H1 (cell line): ENCODE results near the gene FOXF1. TPM values are rescaled to one million over a fixed set of nuclear protein-coding genes. Genes with fewer than 3 reads are reported as not detected.

Source experiments
- CTCF ChIA-PET: fragments of 300-600 bp; sonication (Branson Sonifier 250); formaldehyde crosslinking; loops from one replicate; lab custom pipeline; 2021; ENCODE audit not compliant: partially characterized antibody; lab: Charles Lee
- POLR2A ChIA-PET: fragments of 300-600 bp; sonication (Branson Sonifier 250); formaldehyde crosslinking; loops from one replicate; lab custom pipeline; 2021; ENCODE audit warnings: inconsistent platforms; ENCODE audit not compliant: partially characterized antibody; lab: Charles Lee
- DNase-seq, 2 experiments: peaks; one replicate each; pipeline versions ENCODE4 v3.0.0 to v3.0.0-alpha.2; 2010 to 2022; ENCODE audit warnings: low spot score in 2 of 2, low read depth in 1 of 2, mixed read lengths in 1 of 2
- FAIRE-seq: peaks from 2 replicates; lab custom pipeline; 2011; peaks lifted over from hg19 to GRCh38; lab: Jason Lieb, UNC
- H2AFZ ChIP-seq: 2 replicates; pipeline ENCODE4 v1.8.1; 2012; ENCODE audit warnings: low read length, inconsistent platforms
- H2AK5ac ChIP-seq: 2 replicates; pipeline ENCODE4 v1.6.1; 2013; ENCODE audit warnings: low read depth, low read length
- H2BK120ac ChIP-seq: replicated peaks from 2 replicates; pipeline ENCODE3; 2013; ENCODE audit warnings: low read depth, low read length, inconsistent platforms
- H2BK12ac ChIP-seq: 2 replicates; pipeline ENCODE4 v1.6.1; 2013; ENCODE audit warnings: low read depth, low read length
- H2BK15ac ChIP-seq: 2 replicates; pipeline ENCODE4 v1.6.1; 2013; ENCODE audit warnings: low read length
- H2BK20ac ChIP-seq: 2 replicates; pipeline ENCODE4 v1.6.1; 2013; ENCODE audit warnings: low read length
- H2BK5ac ChIP-seq: 2 replicates; pipeline ENCODE4 v1.6.1; 2013; ENCODE audit warnings: low read depth, low read length
- H3K14ac ChIP-seq: 2 replicates; pipeline ENCODE4 v1.6.1; 2013; ENCODE audit warnings: inconsistent platforms; ENCODE audit not compliant: insufficient read length
- H3K18ac ChIP-seq: 2 replicates; pipeline ENCODE4 v1.6.1; 2013; ENCODE audit warnings: low read length; ENCODE audit errors: extremely low read depth
- H3K23ac ChIP-seq: 2 replicates; pipeline ENCODE4 v1.6.1; 2013; ENCODE audit warnings: inconsistent platforms; ENCODE audit not compliant: insufficient read length
- H3K23me2 ChIP-seq: 2 replicates; pipeline ENCODE4 v1.6.1; 2013; ENCODE audit warnings: low read depth, low read length
- H3K27ac ChIP-seq: 2 replicates; pipeline ENCODE4 v1.6.1; 2011; ENCODE audit warnings: low read depth, low read length, inconsistent platforms
- H3K27me3 ChIP-seq, 4 experiments: replicated peaks in 1 of 4; 1 replicate in 1 of 4; 2 replicates in 3 of 4; pipeline versions ENCODE4 v1.6.1 to v1.8.1; 2011 to 2013; ENCODE audit warnings: low read length in 3 of 4, mild to moderate bottlenecking in 3 of 4, inconsistent platforms in 2 of 4, mixed read lengths in 2 of 4, moderate library complexity in 1 of 4; ENCODE audit not compliant: control insufficient read depth in 3 of 4, insufficient read depth in 3 of 4; ENCODE audit errors: extremely low read depth in 1 of 4
- H3K36me3 ChIP-seq, 4 experiments: 2 replicates each; pipeline versions ENCODE4 v1.6.1 to v1.8.1; 2011 to 2013; ENCODE audit warnings: mild to moderate bottlenecking in 4 of 4, low read length in 3 of 4, moderate library complexity in 2 of 4, control low read depth in 1 of 4, inconsistent platforms in 1 of 4; ENCODE audit not compliant: insufficient read depth in 4 of 4, control insufficient read depth in 2 of 4
- H3K4ac ChIP-seq: replicated peaks from 2 replicates; pipeline ENCODE3; 2013; ENCODE audit warnings: low read length, low read depth, mixed read lengths, inconsistent platforms; ENCODE audit not compliant: insufficient read length
- H3K4me1 ChIP-seq, 4 experiments: replicated peaks in 1 of 4; 1 replicate in 1 of 4; 2 replicates in 3 of 4; pipeline versions ENCODE4 v1.6.1 to v1.8.1; 2011 to 2013; ENCODE audit warnings: low read length in 3 of 4, inconsistent platforms in 2 of 4, mixed read lengths in 1 of 4; ENCODE audit not compliant: insufficient read depth in 4 of 4, control insufficient read depth in 3 of 4
- H3K4me2 ChIP-seq, 2 experiments: 2 replicates each; pipeline versions ENCODE4 v1.6.1 to v1.8.1; 2011 to 2013; ENCODE audit warnings: low read depth in 2 of 2, low read length in 2 of 2, control low read depth in 1 of 2, inconsistent platforms in 1 of 2, mild to moderate bottlenecking in 1 of 2; ENCODE audit not compliant: insufficient read depth in 1 of 2
- H3K4me3 ChIP-seq, 4 experiments: fragments of 200-600, 300-600 bp in 1 of 4; sonication (generic), shearing (Covaris generic), sonication (Bioruptor Twin) in 1 of 4; 2 replicates each; pipeline versions ENCODE4 v1.5.1 to v1.8.1; 2011 to 2016; ENCODE audit warnings: low read length in 4 of 4, low read depth in 3 of 4, control low read depth in 2 of 4, inconsistent platforms in 2 of 4, mild to moderate bottlenecking in 2 of 4, mixed read lengths in 1 of 4, moderate library complexity in 1 of 4; ENCODE audit not compliant: insufficient read depth in 2 of 4; ENCODE audit errors: extremely low read depth in 1 of 4
- H3K56ac ChIP-seq: replicated peaks from 2 replicates; pipeline ENCODE3; 2013; ENCODE audit warnings: low read depth, mild to moderate bottlenecking, mixed read lengths, low read length, inconsistent platforms; ENCODE audit not compliant: insufficient read length
- H3K79me1 ChIP-seq: 2 replicates; pipeline ENCODE4 v1.6.1; 2013; ENCODE audit warnings: low read depth, low read length, control low read depth
- H3K79me2 ChIP-seq, 2 experiments: 2 replicates each; pipeline versions ENCODE4 v1.6.1 to v1.8.1; 2012 to 2013; ENCODE audit warnings: low read length in 2 of 2, mild to moderate bottlenecking in 2 of 2, inconsistent platforms in 1 of 2; ENCODE audit not compliant: insufficient read depth in 2 of 2, control insufficient read depth in 1 of 2
- H3K9ac ChIP-seq, 4 experiments: replicated peaks in 1 of 4; 1 replicate in 1 of 4; 2 replicates in 3 of 4; pipeline versions ENCODE4 v1.6.1 to v1.8.1; 2011 to 2013; ENCODE audit warnings: low read depth in 3 of 4, low read length in 3 of 4, control low read depth in 2 of 4, mild to moderate bottlenecking in 2 of 4, moderate library complexity in 2 of 4, inconsistent platforms in 1 of 4; ENCODE audit errors: extremely low read depth in 1 of 4
- H3K9me3 ChIP-seq, 2 experiments: 2 replicates each; pipeline versions ENCODE4 v1.6.1 to v1.8.1; 2012 to 2013; ENCODE audit warnings: mild to moderate bottlenecking in 2 of 2, moderate library complexity in 2 of 2, control low read depth in 1 of 2, inconsistent platforms in 1 of 2, low read depth in 1 of 2, low read length in 1 of 2, mixed read lengths in 1 of 2; ENCODE audit not compliant: insufficient read depth in 2 of 2
- H4K20me1 ChIP-seq, 2 experiments: replicated peaks in 1 of 2; 2 replicates each; pipeline versions ENCODE3 to v1.8.1; 2011 to 2013; ENCODE audit warnings: inconsistent platforms in 2 of 2, low read length in 2 of 2, mild to moderate bottlenecking in 1 of 2; ENCODE audit not compliant: insufficient read depth in 2 of 2, control insufficient read depth in 1 of 2
- H4K5ac ChIP-seq: 2 replicates; pipeline ENCODE4 v1.6.1; 2013; ENCODE audit warnings: low read length, low read depth, mixed read lengths, inconsistent platforms; ENCODE audit not compliant: insufficient read length
- H4K8ac ChIP-seq: 2 replicates; pipeline ENCODE4 v1.8.0; 2013; ENCODE audit warnings: mild to moderate bottlenecking, moderate library complexity, low read length, inconsistent platforms; ENCODE audit not compliant: insufficient read depth; ENCODE audit errors: extremely low read depth
- H4K91ac ChIP-seq: replicated peaks from 2 replicates; pipeline ENCODE3; 2013; ENCODE audit warnings: low read length, mixed read lengths, inconsistent platforms; ENCODE audit not compliant: insufficient read length
- ASH2L ChIP-seq: fragments of 200-600, 300-600 bp; sonication (generic); IDR thresholded peaks from one replicate; pipeline ENCODE4 v1.7.1; 2017; ENCODE audit warnings: low read length
- BACH1 ChIP-seq: IDR thresholded peaks from 2 replicates; pipeline ENCODE4 v1.6.1; 2012; ENCODE audit warnings: low read length, improper control_type of control experiment
- BCL11A ChIP-seq, 2 experiments: IDR thresholded peaks; one replicate each; pipeline ENCODE4 v1.6.1; 2011; ENCODE audit warnings: low read depth in 2 of 2, low read length in 2 of 2, mild to moderate bottlenecking in 2 of 2
- CHD1 ChIP-seq: IDR thresholded peaks from 2 replicates; pipeline ENCODE4 v1.6.1; 2012; ENCODE audit warnings: low read depth, low read length, improper control_type of control experiment
- CREB1 ChIP-seq: IDR thresholded peaks from 2 replicates; pipeline ENCODE4 v1.6.1; 2012; ENCODE audit warnings: inconsistent platforms
- CTCF ChIP-seq, 3 experiments: IDR thresholded peaks; 1 replicate in 2 of 3; 2 replicates in 1 of 3; pipeline versions ENCODE4 v1.5.1 to v1.6.1; 2011; ENCODE audit warnings: low read length in 3 of 3, mild to moderate bottlenecking in 3 of 3, inconsistent platforms in 2 of 3, low read depth in 1 of 3, moderate library complexity in 1 of 3; ENCODE audit not compliant: insufficient read depth in 1 of 3; ENCODE audit errors: control extremely low read depth in 1 of 3
- SIX5 ChIP-seq: IDR thresholded peaks from 2 replicates; pipeline ENCODE4 v1.6.1; 2011; ENCODE audit warnings: mild to moderate bottlenecking, low read depth, low read length
- WGBS, 2 experiments: shearing (Covaris generic) in 1 of 2; methylation state at CpG; one replicate each; pipeline versions ENCODE4 v1.1.6 to v1.1.7; 2013 to 2015; ENCODE audit warnings: low lambda C conversion rate in 2 of 2, mixed read lengths in 2 of 2, inconsistent platforms in 1 of 2, low coverage in 1 of 2, missing lambda C conversion rate in 1 of 2; ENCODE audit not compliant: insufficient replicate concordance in 2 of 2, insufficient coverage in 1 of 2, insufficient read length in 1 of 2; ENCODE audit errors: extremely low coverage in 1 of 2, missing lambda C conversion rate in 1 of 2; 5-methylcytosine and 5-hydroxymethylcytosine counted together
- polyA plus RNA-seq, 7 experiments: library from polyadenylated mRNA; depleted of rRNA in 3 of 7; stranded (reverse) in 5 of 7; unstranded in 2 of 7; fragments of >200 nt in 5 of 7; fragments of 200-250 nt in 2 of 7; gene quantifications; 1 replicate in 5 of 7; 2 replicates in 1 of 7; 4 replicates in 1 of 7; pipeline versions ENCODE4 v1.2.1 to v1.2.3, GENCODE V29; 2011 to 2013; ENCODE audit warnings: missing spikeins in 2 of 7, mixed read lengths in 2 of 7
- total RNA-seq: library from RNA; stranded (reverse); fragmentation: NEBNext Ultra II Directional; extraction: Animal tissue kit (Norgen Biotek cat#: 25700); gene quantifications from 2 replicates; pipeline ENCODE4 v1.2.1, GENCODE V29; 2021

FOXF1 gene
- total and polyA plus RNA-seq, 2 of the 8 experiments (the other 6 are each of a cell fraction or from before 2014, with no cell fraction given), result 0.02 TPM; not detected in 1

GRCh38 chr16:86531191-86531545, 20.8 kb downstream of the FOXF1 start:
- Histone ChIP-seq H3K14ac (no peak overlapping the region), H3K27me3 (no peaks in the 10 kb centered on the region), H4K20me1 (no peaks in the 10 kb centered on the region), H2AK5ac (no peak overlapping the region), H3K4me1 (no peaks in the 10 kb centered on the region), H3K27ac (no peak overlapping the region), H2BK5ac (no peak overlapping the region), H3K79me2 (no peaks in the 10 kb centered on the region), H4K91ac (no peak overlapping the region), H3K18ac (no peak overlapping the region), H3K4me2 (no peak overlapping the region), H2BK120ac (no peak overlapping the region), H2AFZ (no peak overlapping the region), H3K23ac (no peak overlapping the region), H3K4ac (no peak overlapping the region), H2BK20ac (no peak overlapping the region), H4K8ac (no peak overlapping the region), H3K4me3 (no peak overlapping the region), H3K56ac (no peak overlapping the region), H3K9ac (peak overlapping the region in 1 of 4 experiments; percentile 7; a peak in 1 of 7 replicates), H3K9me3 (peaks cover 3 to 12% of the 10 kb centered on the region in 2 experiments; a peak in 2 of 4 replicates), H2BK15ac (no peak overlapping the region), H2BK12ac (no peak overlapping the region), H3K23me2 (no peaks in the 10 kb centered on the region), H3K79me1 (no peaks in the 10 kb centered on the region), H3K36me3 (no peaks in the 10 kb centered on the region), H4K5ac (no peak overlapping the region)
- DNase-seq, result no peak
- WGBS, 2 experiments, result 92% methylated on average over 3 of the region's 7 CpGs; no CpG with 5 or more reads in 1 of the 2 experiments
- ChIA-PET POLR2A (no interaction called here), CTCF (interaction anchor here (0.9 to 2.4 kb wide), 2 partner anchors 10 to 12 kb away, joined by 3 to 16 read pairs; no protein-coding TSS in a partner anchor)
- TF ChIP-seq ASH2L (no peak), BACH1 (no peak), CTCF (IDR thresholded peaks at IDR 0.05; ENCODE audit: control extremely low read depth in 1 of 3, insufficient read depth in 1 of 3, low read depth in 1 of 3, low read length in 3 of 3) (no peak), CREB1 (no peak), BCL11A (IDR thresholded peaks at IDR 0.05; ENCODE audit: low read depth in 2 of 2, low read length in 2 of 2) (no peak), SIX5 (no peak), CHD1 (no peak)
- FAIRE-seq, result no peak
